ENCODE data around the gene ANKLE1. TPM values are rescaled to one million over a fixed set of nuclear protein-coding genes. Genes with fewer than 3 reads are reported as not detected.
A peak's percentile ranks its signal among the peaks of the same experiment; 100 is the strongest.

The ANKLE1 gene
- total RNA-seq, 1 donor from 2014 or later, result 2.3 TPM

GRCh38 chr19:17330262-17331044 is 48.8 kb downstream of the ANKLE1 start:
- Mint-ChIP-seq H3K4me1 (ENCODE audit: unreplicated experiment) (peaks cover 9% of the 10 kb centered on the region), H3K9me3 (ENCODE audit: unreplicated experiment) (no peaks in the 10 kb centered on the region), H3K27me3 (ENCODE audit: unreplicated experiment) (peaks cover 19% of the 10 kb centered on the region), H3K27ac (ENCODE audit: unreplicated experiment) (no peak overlapping the region), H3K36me3 (ENCODE audit: low read depth, unreplicated experiment) (peaks cover 17% of the 10 kb centered on the region), H3K4me3 (ENCODE audit: unreplicated experiment) (peak overlapping the region; percentile 56)
- no peak for DNase-seq (ENCODE audit: low spot score)
- no peak for TF ChIP-seq CTCF (IDR thresholded peaks at IDR 0.05; ENCODE audit: unreplicated experiment)

DNA sequence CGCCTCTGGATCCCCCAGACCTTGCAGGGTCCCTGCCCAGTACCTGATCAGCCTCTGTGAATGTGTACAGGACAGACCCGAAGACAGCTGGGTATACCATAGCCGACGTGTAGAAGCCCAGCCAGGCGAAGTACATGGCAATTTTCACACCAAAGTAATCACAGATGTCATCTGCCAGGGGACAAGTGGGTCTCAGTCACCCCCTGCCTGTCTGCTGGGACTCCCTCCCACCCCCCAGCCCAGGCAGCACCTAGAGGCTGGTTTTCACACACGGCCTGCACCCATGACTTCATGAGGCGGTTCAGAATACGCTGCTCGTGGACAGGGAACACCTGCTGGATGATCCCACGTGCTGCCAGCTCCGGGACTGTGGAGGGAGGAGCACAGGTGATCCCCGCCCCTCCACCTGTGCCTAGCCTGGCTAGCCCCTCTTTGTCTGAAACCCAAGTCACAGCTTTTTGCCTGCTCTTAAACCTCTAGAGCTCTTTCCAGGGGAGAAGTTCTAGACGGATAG is 49.4 kb downstream of the ANKLE1 start:
- peaks cover 9% of the 10 kb centered on the region for H3K4me1 Mint-ChIP-seq (ENCODE audit: unreplicated experiment)
- H3K27me3 Mint-ChIP-seq (ENCODE audit: unreplicated experiment), result peaks cover 17% of the 10 kb centered on the region
- no peak for TF ChIP-seq CTCF (IDR thresholded peaks at IDR 0.05; ENCODE audit: unreplicated experiment)
- no peaks in the 10 kb centered on the region for H3K9me3 Mint-ChIP-seq (ENCODE audit: unreplicated experiment)
- DNase-seq (ENCODE audit: low spot score), result no peak
- peaks cover 17% of the 10 kb centered on the region for H3K36me3 Mint-ChIP-seq (ENCODE audit: low read depth, unreplicated experiment)
- H3K4me3 Mint-ChIP-seq (ENCODE audit: unreplicated experiment), result peak overlapping the region; percentile 13
- H3K27ac Mint-ChIP-seq (ENCODE audit: unreplicated experiment), result no peak overlapping the region

DNA sequence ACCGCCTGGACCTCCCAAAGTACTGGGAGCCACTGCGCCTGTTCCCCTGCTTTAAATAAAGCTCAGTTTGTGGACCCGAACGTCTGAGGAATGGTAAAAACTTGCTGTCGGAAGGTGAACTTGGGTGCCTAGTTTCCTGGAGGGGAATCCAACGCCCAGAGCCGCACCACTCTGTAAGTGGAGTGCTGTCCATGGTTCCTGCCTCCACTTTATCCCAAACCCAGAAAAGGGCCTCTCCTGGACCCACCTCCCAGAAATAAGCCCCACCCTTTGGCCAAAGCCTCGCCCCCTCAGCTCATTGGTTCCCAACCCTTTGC is 50.6 kb downstream of the ANKLE1 start:
- Mint-ChIP-seq H3K36me3 (ENCODE audit: low read depth, unreplicated experiment) (peaks cover 17% of the 10 kb centered on the region), H3K4me1 (ENCODE audit: unreplicated experiment) (peaks cover 11% of the 10 kb centered on the region), H3K9me3 (ENCODE audit: unreplicated experiment) (no peaks in the 10 kb centered on the region), H3K27ac (ENCODE audit: unreplicated experiment) (no peak overlapping the region), H3K4me3 (ENCODE audit: unreplicated experiment) (peak overlapping the region; percentile 23), H3K27me3 (ENCODE audit: unreplicated experiment) (peaks cover 19% of the 10 kb centered on the region)
- DNase-seq (ENCODE audit: low spot score), result no peak
- TF ChIP-seq CTCF (IDR thresholded peaks at IDR 0.05; ENCODE audit: unreplicated experiment), result no peak

GRCh38 chr19:17332677-17333581 is 51.2 kb downstream of the ANKLE1 start:
- Mint-ChIP-seq H3K36me3 (ENCODE audit: low read depth, unreplicated experiment) (peaks cover 17% of the 10 kb centered on the region), H3K4me3 (ENCODE audit: unreplicated experiment) (peak overlapping the region; percentile 65), H3K4me1 (ENCODE audit: unreplicated experiment) (peaks cover 11% of the 10 kb centered on the region), H3K9me3 (ENCODE audit: unreplicated experiment) (no peaks in the 10 kb centered on the region), H3K27me3 (ENCODE audit: unreplicated experiment) (peaks cover 20% of the 10 kb centered on the region), H3K27ac (ENCODE audit: unreplicated experiment) (peak overlapping the region; percentile 80)
- TF ChIP-seq CTCF (IDR thresholded peaks at IDR 0.05; ENCODE audit: unreplicated experiment), result no peak
- no peak for DNase-seq (ENCODE audit: low spot score)
